GM12872 (cell line): ENCODE measurements around the gene DNAH10.

Experiments
- CTCF ChIP-seq: IDR thresholded peaks from 3 replicates; pipeline ENCODE4 v1.5.1; 2011; ENCODE audit warnings: low read depth, mild to moderate bottlenecking, low read length, moderate library complexity; ENCODE audit not compliant: insufficient read depth

The DNAH10 gene

DNA sequence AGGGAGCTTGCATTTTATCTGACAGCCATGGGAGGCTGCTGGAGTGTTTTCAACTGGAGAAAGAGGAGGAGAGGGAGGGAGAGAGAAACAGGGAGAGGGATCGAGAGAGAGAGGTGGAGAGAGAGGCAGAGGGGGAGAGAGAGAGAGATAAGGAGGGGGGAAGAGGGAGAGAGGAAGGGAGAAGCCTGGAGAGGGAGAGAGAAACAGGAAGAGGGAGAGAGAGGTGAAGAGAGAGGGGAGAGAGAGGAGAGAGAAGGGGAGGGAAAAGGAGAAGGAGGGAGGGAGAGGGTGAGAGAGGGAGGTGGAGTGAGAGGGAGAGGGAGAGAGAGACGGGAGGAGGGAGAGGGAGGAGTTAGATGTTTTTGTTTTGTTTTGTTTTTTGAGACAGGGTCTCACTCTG lies 45.6 kb downstream of the DNAH10 start:
- TF ChIP-seq CTCF = no peak

- no peak for TF ChIP-seq CTCF
Observed at GRCh38 chr12:123808167-123808566, 46.1 kb downstream of the DNAH10 start.

DNA sequence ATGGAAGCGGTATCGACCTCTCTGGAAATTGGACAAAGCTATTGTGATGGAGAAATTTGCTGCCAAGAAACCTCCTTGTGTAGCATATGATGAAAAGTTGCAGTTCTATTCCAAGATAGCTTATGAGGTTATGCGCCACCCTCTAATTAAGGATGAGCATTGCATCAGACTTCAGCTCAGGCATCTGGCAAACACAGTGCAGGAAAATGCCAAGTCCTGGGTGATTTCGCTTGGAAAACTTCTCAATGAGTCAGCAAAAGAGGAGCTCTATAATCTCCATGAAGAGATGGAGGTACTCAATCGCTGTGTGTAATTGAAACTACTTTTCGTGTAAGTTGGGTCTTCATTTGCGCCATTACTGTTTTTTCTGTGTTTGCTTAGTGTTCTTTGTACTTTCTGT lies 51.2 kb downstream of the DNAH10 start:
- TF ChIP-seq CTCF = no peak

GRCh38 chr12:123815968-123816367 lies 53.9 kb downstream of the DNAH10 start:
- TF ChIP-seq CTCF = no peak

DNA sequence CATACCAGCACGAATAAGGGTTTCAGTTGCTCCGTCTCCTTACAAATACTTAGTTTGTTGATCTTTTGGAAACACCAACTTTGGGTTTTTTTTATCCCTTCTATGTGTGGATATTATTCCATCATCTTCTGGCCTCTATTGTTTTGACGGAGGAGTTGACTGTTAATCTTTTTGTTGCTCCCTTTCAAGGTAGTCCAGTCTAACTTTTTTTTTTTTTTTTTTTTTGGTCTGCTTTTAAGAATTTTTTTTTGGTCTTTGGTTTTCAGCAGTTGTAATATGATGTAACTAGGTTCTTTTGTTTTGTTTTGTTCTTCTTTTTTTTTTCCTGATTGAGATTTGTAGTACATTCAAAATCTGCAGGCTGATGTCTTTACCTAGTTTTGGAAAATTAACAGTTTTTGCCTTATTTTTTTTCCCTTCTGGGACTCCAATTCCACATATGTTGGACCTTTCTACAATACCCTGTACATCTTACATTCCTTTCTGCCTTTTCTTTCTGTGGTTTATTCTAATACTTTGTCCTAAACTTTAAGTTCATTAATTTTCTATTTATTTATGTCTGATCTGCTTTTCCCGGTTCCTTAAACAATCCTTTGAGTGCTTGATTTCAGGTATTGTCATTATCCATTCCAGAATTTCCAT lies 54.9 kb downstream of the DNAH10 start:
- no peak for TF ChIP-seq CTCF

DNA sequence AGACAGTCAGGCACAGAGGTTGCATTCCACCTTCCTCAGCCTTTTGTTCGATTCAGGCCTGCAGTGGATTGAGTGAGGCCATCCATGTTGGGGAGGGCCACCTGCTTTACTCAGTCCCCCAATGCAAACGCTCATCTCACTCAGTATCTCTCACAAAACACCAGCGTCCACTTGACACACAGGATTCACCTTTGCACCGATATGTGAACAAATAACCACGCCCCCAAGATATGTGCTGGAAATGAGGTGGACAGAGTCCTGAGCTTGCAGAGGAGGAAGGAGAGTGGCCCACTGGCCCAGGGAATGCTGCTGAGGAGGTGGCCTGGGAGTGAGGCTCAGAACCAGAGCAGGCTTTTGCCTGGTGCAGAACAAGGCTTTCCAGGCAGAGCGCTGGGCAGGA lies 60.7 kb downstream of the DNAH10 start:
- no peak for TF ChIP-seq CTCF

DNA sequence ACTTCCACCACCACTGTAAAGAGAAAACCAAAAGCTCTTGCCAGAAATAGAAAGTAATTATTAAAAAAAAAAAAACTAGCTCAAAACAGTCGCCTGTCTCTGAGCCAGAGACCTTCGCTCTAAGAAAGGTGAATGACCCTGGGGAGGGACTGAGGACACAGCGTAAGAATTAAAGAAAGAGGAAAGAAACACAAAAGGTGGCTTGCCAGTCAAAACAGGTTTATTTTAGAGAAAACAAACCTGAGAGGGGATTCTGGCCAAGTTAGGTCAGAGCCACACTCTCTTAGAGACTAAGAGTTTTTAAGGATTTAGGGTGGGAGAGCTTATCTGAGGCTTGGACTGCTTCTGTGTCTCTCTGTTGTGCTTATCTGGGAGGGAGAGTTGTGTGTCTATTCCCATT lies 66.0 kb downstream of the DNAH10 start:
- TF ChIP-seq CTCF = no peak
